ENCODE measurements around the gene TNKS1BP1.

Gene TNKS1BP1

DNA sequence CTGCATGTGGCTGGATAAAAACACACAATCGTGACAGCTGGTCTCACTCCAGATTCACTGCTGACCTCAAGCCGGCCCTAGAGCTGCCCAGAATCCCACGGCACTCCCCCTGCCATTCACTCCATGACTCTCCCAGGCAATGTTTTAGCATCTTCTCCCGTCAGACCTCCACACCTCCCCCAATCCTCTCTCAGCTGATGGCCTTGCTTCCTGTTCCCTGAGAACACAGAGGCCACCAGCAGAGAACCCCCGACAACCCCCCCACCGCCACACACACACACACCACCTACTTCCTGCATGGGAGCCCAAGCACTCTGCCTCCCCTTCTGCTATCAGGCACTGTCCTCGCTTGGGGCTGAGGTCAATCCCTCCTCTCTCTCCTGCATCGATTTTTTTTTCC is 9.3 kb downstream of the TNKS1BP1 start:
- DNase-seq = peak; percentile 89
- in situ Hi-C loops (cut with MboI; ENCODE audit: low pct_unique_long_range_greater_than_20kb, low sequenced_read_pairs) = no loop called here

DNA sequence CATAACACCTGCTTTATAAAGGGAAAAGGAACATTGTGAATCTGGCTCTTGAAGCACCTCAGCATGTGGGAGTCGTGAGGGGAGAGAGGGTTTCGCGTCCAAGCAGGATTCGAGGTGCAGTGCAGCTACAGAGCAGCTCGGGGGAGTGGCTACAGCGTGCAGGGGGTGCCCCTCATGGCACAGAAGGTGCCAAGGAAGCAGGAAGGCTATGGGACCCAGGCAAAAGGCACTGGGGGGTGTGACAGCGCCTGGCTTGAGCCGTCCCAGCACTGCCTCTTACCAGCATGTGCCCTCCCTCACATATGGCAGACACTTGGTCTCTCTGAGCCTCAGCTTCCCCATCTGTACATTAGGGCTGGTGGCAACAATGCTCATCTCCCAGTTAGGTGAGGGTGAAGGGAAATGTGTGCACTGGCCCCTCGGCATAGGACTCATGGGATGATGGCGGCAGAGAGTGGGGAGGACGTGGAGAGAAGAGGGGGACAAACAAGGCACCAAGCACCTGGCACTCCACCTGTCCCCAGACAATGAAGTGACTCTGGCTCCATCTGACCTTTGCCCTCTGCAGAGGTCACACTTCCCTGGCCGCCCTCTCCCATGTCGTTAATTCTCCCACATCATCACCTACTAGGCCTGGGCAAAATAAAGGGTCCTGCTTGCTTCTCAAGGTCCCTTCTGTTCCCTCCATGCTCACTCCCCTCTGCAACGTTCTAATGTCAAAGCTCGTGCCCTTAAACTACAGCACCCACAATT is 10.4 kb downstream of the TNKS1BP1 start:
- in situ Hi-C loops (cut with MboI; ENCODE audit: low pct_unique_long_range_greater_than_20kb, low sequenced_read_pairs) = no loop called here
- no peak for DNase-seq

DNA sequence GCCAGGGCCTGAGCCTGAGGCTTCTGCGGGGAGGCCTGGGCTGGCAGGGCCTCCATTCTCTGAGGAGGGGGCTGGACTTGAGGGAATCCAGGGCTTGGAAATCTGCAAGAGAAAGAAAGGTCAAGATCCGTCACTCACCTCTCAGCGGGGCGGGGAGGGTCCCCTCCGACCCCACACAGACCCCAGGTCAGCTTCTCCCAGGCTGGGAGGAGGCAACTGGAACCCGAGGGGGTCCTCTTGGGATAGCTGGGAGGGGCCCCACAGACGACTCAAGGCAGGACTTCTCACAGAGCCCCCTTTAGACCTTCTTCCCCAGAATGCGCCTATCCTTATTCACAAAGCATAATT is 11.0 kb downstream of the TNKS1BP1 start:
- no peak for DNase-seq
- in situ Hi-C loops (cut with MboI; ENCODE audit: low pct_unique_long_range_greater_than_20kb, low sequenced_read_pairs) = no loop called here

DNA sequence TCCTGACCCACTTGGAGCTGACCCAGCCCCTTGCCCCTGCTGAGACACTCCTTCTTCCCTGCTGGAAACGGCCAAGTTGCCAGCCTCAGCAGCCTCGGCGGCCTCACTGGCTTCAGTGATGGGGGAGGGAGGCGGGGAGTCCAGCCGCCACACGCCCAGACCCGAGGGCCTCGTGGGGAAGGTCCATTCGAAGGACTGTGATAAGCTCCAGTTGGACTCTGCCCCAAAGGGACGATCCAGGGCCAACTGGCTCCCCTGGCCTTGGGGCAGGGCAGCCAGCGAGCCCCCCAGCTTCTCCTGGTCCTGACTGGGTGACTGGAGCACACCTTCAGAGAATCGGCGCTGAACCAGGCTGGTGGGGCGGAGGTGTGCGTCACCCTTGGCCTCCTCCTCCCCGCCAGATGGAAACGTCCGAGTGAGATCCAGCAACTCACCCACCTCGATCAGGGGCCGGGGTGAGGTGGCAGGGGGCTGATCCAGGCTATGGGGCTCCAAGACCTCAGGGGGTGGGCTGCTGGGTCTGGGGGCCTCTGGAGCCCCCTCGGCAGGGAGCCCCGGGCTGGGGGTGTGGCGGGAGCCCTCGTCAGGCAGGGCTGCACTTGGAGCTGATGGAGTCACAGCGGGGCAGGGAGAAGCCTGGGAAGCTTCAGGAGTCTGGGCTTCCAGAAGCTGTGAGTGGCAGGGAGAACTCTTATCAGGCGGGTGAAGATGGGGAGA is 11.5 kb downstream of the TNKS1BP1 start:
- in situ Hi-C loops (cut with MboI; ENCODE audit: low pct_unique_long_range_greater_than_20kb, low sequenced_read_pairs) = no loop called here

DNA sequence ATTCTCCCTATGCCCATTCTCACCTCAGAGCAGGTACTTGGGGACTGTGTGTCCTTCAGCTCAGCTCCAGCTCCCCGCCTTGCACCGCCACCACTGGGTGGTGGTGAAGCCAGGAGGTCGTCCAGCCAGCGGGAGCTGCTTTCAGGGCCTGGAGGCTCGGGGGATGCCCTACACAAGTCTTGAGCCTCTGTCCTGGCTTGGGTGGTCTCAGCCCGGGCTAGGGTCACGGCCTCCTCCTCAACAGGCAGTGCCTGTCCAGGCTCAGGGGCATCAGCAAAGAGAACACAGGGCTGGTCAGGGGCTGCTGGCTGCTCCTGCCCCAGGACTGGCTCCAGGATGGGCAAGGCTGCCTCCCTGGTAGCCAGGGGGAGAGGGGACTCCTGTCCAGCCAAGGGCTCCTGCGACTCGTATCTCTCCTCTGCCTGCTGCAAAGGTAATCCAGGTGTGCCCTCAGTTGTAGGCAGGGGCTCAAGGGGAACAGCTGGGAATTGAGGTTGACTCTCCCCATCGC is 12.2 kb downstream of the TNKS1BP1 start:
- DNase-seq = no peak
- in situ Hi-C loops (cut with MboI; ENCODE audit: low pct_unique_long_range_greater_than_20kb, low sequenced_read_pairs) = no loop called here

More for the DNA sequence above, 11.5 kb downstream of the TNKS1BP1 start:
- DNase-seq = no peak

DNA sequence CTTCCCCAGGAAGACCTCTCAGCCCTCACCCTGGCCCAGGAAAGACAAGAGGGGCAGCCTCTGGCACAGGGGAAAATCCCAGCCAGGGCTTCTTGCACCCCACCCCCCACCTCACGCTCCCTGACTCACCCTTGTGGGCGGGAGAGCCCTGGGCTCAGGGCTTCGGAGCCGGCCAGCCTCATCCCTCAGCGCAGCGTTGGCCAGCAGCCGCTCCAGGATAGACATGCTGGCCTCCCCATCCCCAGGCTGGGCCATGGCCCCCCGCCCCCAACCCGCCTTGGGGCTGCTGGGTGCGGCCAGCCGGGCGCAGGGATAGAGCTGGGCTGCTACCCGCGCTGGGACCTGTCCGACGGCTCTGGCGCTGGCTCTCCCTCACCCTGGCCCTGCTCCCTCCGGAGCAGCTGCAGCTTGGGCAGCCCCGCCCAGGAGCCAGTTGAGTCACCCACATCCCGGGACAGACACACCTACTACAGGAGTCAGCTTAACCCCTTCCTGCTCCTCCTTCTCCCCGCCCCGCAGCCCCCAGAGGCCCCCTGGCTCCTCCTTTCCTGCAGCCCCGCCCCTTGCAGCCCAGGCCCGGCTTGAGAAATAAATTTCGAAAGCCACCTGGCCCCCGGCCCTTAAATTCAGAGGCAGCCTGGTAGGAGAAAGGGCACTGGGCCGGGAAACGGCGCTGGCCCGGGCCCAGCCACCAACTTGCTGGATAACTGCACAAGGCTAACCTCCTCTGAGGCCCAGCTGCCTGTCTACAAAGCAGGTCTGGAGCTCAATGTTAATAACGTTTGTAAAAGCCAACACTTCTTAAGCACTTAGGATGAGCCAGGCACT is 13.4 kb downstream of the TNKS1BP1 start:
- DNase-seq = peak; percentile 78
- in situ Hi-C loops (cut with MboI; ENCODE audit: low pct_unique_long_range_greater_than_20kb, low sequenced_read_pairs) = no loop called here

DNA sequence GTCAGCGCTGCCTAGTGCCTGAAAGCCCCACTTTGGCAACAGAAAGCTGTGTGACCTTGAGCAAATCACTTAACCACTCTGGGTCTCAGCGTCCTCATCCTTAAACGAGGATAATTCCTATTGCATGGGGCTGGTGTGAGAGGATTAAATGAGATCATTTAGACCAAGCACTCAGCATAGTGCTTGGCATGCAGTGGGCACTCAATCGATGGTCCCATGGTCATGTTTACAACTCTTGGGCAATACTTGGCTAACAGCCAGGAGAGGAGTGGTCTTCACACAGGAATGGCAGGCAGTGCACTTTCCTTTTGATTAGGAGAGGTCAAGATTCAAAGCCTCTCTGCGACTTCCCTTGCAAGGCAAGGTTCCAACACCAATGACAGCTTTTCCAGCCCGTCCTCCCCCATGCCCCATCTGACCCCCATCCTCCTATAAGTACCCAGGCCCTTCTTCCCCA is 14.1 kb downstream of the TNKS1BP1 start:
- in situ Hi-C loops (cut with MboI; ENCODE audit: low pct_unique_long_range_greater_than_20kb, low sequenced_read_pairs) = no loop called here
- DNase-seq = no peak

DNA sequence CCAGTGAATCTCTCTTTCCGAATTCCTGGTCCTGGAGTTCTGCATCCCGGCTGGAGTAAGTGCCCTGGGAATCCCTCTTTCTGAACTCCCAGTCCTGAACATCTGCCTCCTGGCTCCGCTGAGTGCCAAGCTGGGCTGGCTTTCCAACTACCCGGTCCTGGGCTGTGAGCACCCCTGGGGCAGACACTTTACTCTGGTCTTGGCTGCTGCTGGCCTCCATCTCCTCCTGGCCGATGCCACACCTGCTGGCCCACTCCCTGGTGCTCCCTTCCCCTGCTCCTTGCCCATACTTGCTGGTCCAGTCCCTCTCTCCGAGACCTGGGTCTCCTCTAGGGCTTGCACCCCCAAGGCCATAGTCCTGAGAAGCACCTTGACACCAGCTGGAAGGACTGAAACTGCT is 14.7 kb downstream of the TNKS1BP1 start:
- DNase-seq = no peak
- in situ Hi-C loops (cut with MboI; ENCODE audit: low pct_unique_long_range_greater_than_20kb, low sequenced_read_pairs) = no loop called here

DNA sequence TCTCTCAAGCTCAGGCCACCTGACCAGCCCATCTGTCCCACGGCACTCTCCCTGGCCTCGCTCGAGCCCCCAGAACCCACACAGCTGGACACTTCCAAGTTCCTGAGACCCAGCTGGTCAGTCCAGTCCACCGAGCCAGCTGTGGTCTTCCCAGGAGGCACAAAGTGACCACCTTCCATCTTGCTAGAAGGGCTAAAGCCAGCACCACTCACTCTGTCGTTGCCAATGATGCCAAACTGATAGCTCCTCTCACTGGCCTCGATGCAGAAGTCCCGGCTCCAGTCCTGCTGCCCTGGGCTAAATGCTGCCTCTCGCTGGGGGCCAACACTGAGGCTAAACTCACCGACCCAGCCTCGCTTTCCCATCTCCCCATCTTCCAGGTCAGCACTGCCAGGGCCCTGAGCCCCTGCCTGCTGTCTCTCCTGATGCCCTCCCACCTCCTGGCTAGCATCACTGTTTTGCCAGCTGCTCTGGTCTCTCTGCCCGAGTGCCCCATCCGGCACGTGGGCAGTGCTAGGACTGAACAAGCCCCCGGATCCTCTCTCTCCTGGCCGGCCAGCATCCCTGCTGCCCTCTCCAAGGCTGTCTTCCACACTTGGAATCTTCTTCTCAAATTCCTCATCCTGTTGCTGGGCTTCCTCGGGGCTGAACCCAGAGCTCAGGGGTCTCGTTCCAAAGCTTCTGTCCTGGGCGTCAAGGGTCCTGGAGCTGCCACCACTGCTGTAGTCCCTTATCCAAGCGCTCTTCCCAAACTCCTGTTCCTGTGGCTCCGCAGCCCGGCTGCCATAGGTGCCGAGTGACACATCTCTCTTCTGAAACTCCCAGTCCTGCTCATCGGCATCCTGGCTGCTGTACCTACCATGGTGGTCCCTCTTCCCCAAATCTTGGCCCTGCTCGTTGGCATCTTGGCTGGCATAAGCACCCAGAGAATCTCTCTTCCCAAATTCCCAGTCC is 15.4 kb downstream of the TNKS1BP1 start:
- DNase-seq = no peak
- in situ Hi-C loops (cut with MboI; ENCODE audit: low pct_unique_long_range_greater_than_20kb, low sequenced_read_pairs) = no loop called here

DNA sequence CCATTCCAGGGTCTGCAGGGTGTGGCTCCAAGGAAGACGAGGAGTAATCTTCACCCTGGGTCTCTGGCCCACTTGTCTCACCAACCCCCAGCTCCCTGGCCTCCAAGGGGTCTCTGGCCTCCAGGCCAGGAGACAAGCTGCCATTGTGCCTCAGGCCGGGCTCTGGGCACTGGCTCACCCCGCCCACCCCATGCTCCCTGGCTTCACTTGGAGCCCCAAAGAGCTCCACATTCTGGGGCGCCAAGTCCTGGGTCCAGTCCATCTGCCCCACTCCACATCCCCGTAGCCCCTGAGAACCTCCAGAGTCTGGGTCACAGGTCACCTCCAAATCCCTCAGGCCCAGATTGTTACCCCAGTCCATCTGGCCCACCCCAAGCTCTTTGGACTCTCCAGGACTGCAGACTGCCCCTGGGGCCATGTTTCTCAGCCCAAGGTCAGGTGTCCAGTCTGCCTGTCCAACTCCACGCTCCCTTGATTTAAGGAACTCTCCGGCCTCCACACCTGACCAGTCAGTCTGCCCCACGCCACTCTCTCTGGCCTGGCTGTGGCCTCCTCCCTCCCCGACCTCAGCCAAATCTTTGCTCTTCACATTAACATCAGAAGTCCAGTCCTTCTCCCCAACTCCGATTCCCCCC is 16.2 kb downstream of the TNKS1BP1 start:
- in situ Hi-C loops (cut with MboI; ENCODE audit: low pct_unique_long_range_greater_than_20kb, low sequenced_read_pairs) = no loop called here
- no peak for DNase-seq

DNA sequence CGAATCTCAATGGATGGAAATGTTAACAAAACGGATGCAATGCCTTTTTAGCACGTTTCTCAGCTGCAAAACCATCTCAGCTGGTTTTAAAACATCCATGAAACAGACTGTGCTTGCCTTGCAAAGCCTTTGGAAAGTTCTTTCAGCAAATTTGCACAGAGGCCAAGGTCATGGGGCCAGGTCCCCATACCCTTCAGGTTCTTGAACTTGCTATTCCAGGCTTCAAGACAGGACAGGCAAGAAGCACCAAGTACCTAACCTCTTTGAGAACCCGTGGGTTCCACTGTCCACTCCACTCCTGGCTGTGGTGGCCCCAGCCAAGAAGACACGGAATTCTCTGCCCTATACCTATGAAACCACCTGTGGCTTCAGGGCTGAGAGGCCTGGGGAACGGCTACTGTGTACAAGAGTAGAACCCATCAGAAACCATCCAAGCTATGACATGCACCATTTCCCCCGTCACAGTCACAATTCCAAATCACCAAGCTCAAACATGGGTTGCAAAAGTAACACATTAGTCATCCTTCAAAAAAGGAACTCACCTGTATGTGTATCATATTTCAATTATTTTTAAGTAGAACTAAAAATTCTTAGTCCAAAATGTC is 17.0 kb downstream of the TNKS1BP1 start:
- in situ Hi-C loops (cut with MboI; ENCODE audit: low pct_unique_long_range_greater_than_20kb, low sequenced_read_pairs) = no loop called here
- DNase-seq = no peak

DNA sequence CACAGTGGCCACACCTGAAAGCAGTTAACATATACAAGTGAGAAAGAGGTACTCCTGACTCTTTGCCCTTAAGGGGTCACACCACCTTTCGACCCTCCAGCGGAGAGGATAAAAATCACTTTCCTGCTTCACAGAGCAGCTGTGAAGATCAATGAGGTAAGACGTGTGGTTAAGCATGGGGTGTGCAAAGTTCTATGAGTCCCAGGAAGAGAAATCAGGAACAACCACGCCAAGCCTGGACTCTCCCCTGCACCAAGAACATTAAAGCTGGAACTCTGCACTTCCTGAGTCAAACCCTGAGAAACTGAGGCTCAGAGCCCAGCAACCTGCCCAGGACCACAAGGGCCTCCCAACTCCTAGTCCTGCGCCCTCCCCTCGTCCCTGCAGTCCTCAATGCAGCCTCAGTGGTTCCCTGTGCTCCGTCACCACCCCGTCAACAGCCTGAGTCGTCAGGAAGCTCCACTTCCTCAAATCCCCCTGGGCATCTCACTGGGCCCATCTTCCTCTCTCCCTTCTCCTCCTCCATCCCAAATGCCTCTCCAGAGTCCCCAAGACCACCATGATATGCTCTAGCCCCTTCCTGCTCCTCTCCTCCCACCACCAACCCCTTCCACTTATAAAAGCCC is 17.7 kb downstream of the TNKS1BP1 start:
- peak; percentile 50 for DNase-seq

DNA sequence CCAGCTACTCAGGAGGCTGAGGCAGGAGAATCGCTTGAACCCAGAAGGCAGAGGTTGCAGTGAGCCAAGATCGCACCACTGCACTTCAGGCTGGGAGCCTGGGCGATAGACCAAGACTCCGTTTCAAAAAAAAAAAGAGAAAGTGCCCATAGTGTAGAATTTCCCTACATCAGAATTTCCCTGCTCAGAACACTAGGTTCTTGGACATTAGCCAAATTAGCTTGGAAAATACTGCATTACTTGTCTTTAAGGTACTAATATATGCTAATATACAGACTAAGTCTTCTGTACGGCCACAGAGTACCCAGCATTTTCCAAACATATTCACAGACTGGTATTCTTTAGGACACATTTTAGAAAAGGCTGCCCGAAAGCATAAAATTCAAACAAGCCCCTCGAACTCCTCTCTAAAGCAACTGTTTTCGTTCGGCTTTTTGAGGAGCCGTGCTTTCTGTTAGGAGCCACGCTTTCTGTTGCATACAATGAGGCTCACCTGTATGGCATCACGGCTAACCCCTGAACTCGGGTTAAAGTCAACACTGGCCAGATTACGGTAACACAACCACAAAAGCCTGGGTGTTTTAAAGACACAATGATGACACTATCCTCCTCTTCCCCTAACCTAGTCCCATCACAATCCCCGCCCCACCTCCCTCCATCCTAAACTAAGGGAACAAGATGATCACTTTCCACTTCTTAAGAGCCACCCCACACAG is 18.4 kb downstream of the TNKS1BP1 start:
- DNase-seq = no peak
- in situ Hi-C loops (cut with MboI; ENCODE audit: low pct_unique_long_range_greater_than_20kb, low sequenced_read_pairs) = no loop called here

More for the DNA sequence above, 17.7 kb downstream of the TNKS1BP1 start:
- in situ Hi-C loops (cut with MboI; ENCODE audit: low pct_unique_long_range_greater_than_20kb, low sequenced_read_pairs) = no loop called here

DNA sequence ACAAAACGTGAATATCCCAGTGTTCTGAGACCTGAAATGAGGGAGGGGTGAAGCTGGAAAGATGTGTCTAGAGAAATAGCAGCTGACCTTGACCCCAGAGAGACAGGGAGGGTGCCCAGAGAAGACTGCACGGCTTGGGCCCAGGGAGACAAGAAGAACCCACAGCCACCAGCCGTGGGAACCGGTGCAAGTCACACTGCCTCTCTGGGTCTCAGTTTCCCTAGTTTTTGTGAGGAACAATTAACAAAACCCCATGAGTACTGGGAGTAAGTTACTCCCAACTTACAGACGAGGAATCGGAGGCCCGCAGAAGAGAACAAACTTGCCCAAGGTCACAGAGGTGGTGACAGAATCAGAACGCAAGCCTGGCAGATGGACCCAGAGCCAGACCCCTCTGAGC is 19.2 kb downstream of the TNKS1BP1 start:
- in situ Hi-C loops (cut with MboI; ENCODE audit: low pct_unique_long_range_greater_than_20kb, low sequenced_read_pairs) = no loop called here
- no peak for DNase-seq

DNA sequence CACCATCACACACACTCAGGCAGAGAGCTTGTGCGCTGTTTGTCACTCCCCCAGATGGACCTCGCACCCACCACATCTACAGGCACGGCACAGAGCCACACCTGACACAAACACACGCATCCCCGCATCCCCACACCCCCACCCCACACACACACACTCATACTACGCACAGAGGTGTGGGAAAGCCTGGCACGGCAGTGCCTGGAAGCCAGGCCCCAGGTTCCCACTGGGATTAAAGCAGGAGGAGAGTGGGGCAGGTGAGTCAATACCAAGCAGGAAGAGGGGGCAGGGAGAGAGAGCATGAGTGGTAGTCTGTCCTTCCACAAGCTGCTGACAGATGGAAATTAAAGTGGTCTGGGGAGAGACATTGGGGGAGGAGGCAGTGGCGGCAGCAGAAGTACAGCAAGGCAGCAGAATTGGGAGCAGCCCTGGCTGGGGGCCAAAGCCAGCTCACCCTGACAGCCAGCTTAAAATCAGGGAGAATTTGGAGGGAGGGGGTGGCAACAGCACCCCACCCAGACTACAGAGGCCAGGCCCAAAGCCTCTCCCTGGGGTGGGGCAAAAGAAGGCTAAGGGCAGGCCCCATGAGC is 20.7 kb downstream of the TNKS1BP1 start:
- DNase-seq = no peak
- in situ Hi-C loops (cut with MboI; ENCODE audit: low pct_unique_long_range_greater_than_20kb, low sequenced_read_pairs) = no loop called here

DNA sequence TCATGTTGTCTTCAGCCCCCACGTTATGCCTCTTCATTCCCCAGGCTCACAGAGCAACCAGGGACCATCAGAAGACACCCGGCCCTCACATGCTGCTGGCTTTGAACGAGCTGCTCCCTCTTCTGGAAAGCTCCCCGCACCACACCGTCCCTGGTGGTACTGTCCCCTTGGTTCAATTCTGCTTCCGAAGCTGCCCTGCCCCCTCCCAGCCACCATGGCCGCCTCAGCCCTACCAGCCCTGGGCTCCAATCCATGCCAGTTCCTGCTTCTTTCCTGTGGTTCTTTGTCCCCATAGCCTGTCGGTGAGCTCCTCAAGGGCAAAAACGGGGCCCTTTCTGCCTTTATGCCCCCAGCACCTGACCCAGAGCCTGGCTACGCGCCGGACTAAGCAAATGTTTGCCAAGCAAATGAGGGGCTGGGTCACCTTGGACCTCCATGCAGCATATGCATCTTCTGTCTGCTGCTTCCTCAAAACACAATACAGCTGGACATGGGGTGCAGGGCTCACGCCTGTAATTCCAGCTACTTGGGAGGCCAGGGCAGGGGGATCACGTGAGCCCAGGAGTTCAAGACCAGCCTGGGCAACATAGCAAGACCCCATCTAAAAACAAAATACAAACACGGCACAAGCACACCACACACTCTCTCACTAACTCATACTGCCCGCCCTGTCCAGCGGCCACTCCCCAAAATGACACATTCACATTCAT is 21.3 kb downstream of the TNKS1BP1 start:
- in situ Hi-C loops (cut with MboI; ENCODE audit: low pct_unique_long_range_greater_than_20kb, low sequenced_read_pairs) = no loop called here
- DNase-seq = no peak
